ENCODE data around the gene FBXW9. TPM values are rescaled to one million over a fixed set of nuclear protein-coding genes. Genes with fewer than 3 reads are reported as not detected.

Gene FBXW9
- 10.4 and 12.3 TPM in 2 replicates for total RNA-seq

GRCh38 chr19:12696366-12697335, at the start of gene FBXW9:
Gene FBXW9, minus strand, starts transcription at chr19:12696631. Its CDS starts 50 bp downstream, at chr19:12696581.

GRCh38 chr19:12736995-12737834, 40.8 kb upstream of the FBXW9 start, which contains the start of gene GET3:
Gene GET3, plus strand, starts transcription at chr19:12737497. Its CDS starts 9 bp downstream, at chr19:12737506.

GRCh38 chr19:12723641-12724426, 27.4 kb upstream of the FBXW9 start, which contains the start of gene TNPO2:
Gene TNPO2, minus strand, starts transcription at chr19:12723932. Its CDS starts 2,955 bp downstream, at chr19:12720977.

GRCh38 chr19:12687496-12688196, 8.8 kb downstream of the FBXW9 start, which contains the start of gene GNG14:
Gene GNG14, plus strand, starts transcription at chr19:12687998. Its CDS starts 51 bp downstream, at chr19:12688049.

GRCh38 chr19:12681074-12681987, 15.1 kb downstream of the FBXW9 start, which contains the start of gene DHPS:
Gene DHPS, minus strand, starts transcription at chr19:12681880. Its CDS starts 114 bp downstream, at chr19:12681766.

GRCh38 chr19:12666265-12667048, 30.0 kb downstream of the FBXW9 start, which contains the start of the genes MAN2B1 and WDR83:
Gene MAN2B1, minus strand, starts transcription at chr19:12666742. Its CDS starts 41 bp downstream, at chr19:12666701.
Gene WDR83, plus strand, starts transcription at chr19:12666807. Its CDS starts 2,984 bp downstream, at chr19:12669791.

Small RNAs within 50 kb of the gene (small RNA-seq; reads per million reads assigned to genes)
- gene SNORD41 = 19.5 reads per million, percentile 95 among the genes with 10 or more reads in this experiment

Other genes with a start within 250 kb of the FBXW9 start
- gene ZNF709, start 211.8 kb downstream of the FBXW9 start, total RNA-seq = 2.6 and 3.7 TPM in 2 replicates
- 6.9 and 10.5 TPM in 2 replicates for gene ZNF564, start 145.1 kb downstream of the FBXW9 start, total RNA-seq
- gene ZNF490, start 85.8 kb downstream of the FBXW9 start, total RNA-seq = 5.8 and 6.5 TPM in 2 replicates
- gene ZNF791, start 85.7 kb downstream of the FBXW9 start, total RNA-seq = 16.0 and 18.3 TPM in 2 replicates
- gene MAN2B1, start 29.9 kb downstream of the FBXW9 start, total RNA-seq = 48.8 and 55.5 TPM in 2 replicates
- gene WDR83, start 29.8 kb downstream of the FBXW9 start, total RNA-seq = 6.7 and 8.4 TPM in 2 replicates
- gene DHPS, start 14.8 kb downstream of the FBXW9 start, total RNA-seq = 49.5 and 58.8 TPM in 2 replicates
- not detected in 2 replicates for gene GNG14, start 8.6 kb downstream of the FBXW9 start, total RNA-seq
- 51.8 and 60.7 TPM in 2 replicates for gene TNPO2, start 27.3 kb upstream of the FBXW9 start, total RNA-seq
- gene TRIR, start 38.1 kb upstream of the FBXW9 start, total RNA-seq = 90.7 and 109 TPM in 2 replicates
- gene GET3, start 40.9 kb upstream of the FBXW9 start, total RNA-seq = 74.2 and 91.0 TPM in 2 replicates
- not detected in 2 replicates for gene BEST2, start 55.2 kb upstream of the FBXW9 start, total RNA-seq
- 18.3 and 18.8 TPM in 2 replicates for gene HOOK2, start 78.9 kb upstream of the FBXW9 start, total RNA-seq
- 175 and 240 TPM in 2 replicates for gene JUNB, start 94.9 kb upstream of the FBXW9 start, total RNA-seq
- gene PRDX2, start 105.2 kb upstream of the FBXW9 start, total RNA-seq = 140 TPM in 2 replicates
- gene THSD8, start 105.4 kb upstream of the FBXW9 start, total RNA-seq = not detected in 2 replicates
- gene RNASEH2A, start 110.0 kb upstream of the FBXW9 start, total RNA-seq = 3.7 and 6.2 TPM in 2 replicates
- not detected in 2 replicates for gene RTBDN, start 137.9 kb upstream of the FBXW9 start, total RNA-seq
- gene MAST1, start 141.9 kb upstream of the FBXW9 start, total RNA-seq = 0.16 and 0.36 TPM in 2 replicates
- 32.3 and 33.5 TPM in 2 replicates for gene DNASE2, start 184.8 kb upstream of the FBXW9 start, total RNA-seq
- gene KLF1, start 190.6 kb upstream of the FBXW9 start, total RNA-seq = not detected in 2 replicates
- 28.9 and 41.5 TPM in 2 replicates for gene GCDH, start 194.5 kb upstream of the FBXW9 start, total RNA-seq
- 0.24 TPM in 1 of 2 replicates, not detected in the other for gene SYCE2, start 222.7 kb upstream of the FBXW9 start, total RNA-seq
- gene FARSA, start 237.1 kb upstream of the FBXW9 start, total RNA-seq = 44.5 and 46.8 TPM in 2 replicates
- gene CALR, start 242.0 kb upstream of the FBXW9 start, total RNA-seq = 2,301 and 2,540 TPM in 2 replicates
- gene RAD23A, start 249.2 kb upstream of the FBXW9 start, total RNA-seq = 94.6 and 95.3 TPM in 2 replicates

Data from hair follicle dermal papilla cell (primary cell).